Panc1 (cell line): Measurements from ENCODE around the gene SLC52A3.

Experiments used
- POLR2AphosphoS5 ChIP-seq: IDR thresholded peaks from 2 replicates; pipeline ENCODE4 v1.6.1; 2012; ENCODE audit warnings: mild to moderate bottlenecking, low read depth, low read length, moderate library complexity
- TF ChIP-seq, protein P1 (sequence below): fragments of 450-650 bp; IDR thresholded peaks from 2 replicates; pipeline ENCODE4 v1.5.1; 2017; ENCODE audit warnings: mild to moderate bottlenecking

DNA sequence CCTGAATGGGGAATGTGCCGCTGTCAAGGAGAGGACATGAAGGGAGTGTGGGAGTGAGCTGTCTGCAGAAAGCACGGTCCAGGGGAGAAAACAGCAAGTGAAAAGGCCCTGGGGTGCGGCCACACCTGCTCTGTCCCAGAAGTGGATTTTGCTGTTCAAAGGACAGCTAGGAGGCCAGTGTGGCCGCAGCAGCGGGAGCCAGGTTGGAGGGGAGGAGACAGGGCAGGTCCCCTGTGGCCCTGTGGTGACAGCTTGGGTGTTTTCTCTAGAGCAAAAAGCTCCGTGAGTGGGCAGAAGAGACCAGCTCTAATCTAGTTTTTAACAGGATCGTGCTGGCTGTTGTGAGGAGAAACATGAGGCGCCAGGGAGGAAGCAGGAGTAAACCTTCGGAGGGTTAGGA lies 4.5 kb upstream of the SLC52A3 start:
- no peak for TF ChIP-seq POLR2AphosphoS5
- TF ChIP-seq, protein P1, sequence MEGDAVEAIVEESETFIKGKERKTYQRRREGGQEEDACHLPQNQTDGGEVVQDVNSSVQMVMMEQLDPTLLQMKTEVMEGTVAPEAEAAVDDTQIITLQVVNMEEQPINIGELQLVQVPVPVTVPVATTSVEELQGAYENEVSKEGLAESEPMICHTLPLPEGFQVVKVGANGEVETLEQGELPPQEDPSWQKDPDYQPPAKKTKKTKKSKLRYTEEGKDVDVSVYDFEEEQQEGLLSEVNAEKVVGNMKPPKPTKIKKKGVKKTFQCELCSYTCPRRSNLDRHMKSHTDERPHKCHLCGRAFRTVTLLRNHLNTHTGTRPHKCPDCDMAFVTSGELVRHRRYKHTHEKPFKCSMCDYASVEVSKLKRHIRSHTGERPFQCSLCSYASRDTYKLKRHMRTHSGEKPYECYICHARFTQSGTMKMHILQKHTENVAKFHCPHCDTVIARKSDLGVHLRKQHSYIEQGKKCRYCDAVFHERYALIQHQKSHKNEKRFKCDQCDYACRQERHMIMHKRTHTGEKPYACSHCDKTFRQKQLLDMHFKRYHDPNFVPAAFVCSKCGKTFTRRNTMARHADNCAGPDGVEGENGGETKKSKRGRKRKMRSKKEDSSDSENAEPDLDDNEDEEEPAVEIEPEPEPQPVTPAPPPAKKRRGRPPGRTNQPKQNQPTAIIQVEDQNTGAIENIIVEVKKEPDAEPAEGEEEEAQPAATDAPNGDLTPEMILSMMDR: no peak
